Lower lobe of right lung (tissue), 2 donors: ENCODE results near the gene ABCC1. TPM values are rescaled to one million over a fixed set of nuclear protein-coding genes. Genes with fewer than 3 reads are reported as not detected.
"Not testable (repeated sequence)": the region's sequence is repeated elsewhere in the genome, so short reads cannot be mapped to it uniquely, and the experiment has no call there.

Experiments
- ATAC-seq, 2 donors: fragments of 200-7000 bp; cut with Tn5 transposase; one replicate each; pipeline ENCODE4 v1.9.1; 2020 to 2022; ENCODE audit warnings: mild to moderate bottlenecking in 2 of 2, moderate library complexity in 2 of 2
- DNase-seq: peaks from one replicate; pipeline ENCODE4 v3.0.0-alpha.2; 2020
- H3K27ac ChIP-seq: fragments of 200-600 bp; one replicate; pipeline ENCODE4 v1.8.0; 2022
- H3K27me3 ChIP-seq: fragments of 200-600 bp; one replicate; pipeline ENCODE4 v1.8.0; 2022; ENCODE audit warnings: low read depth
- H3K36me3 ChIP-seq: fragments of 200-600 bp; one replicate; pipeline ENCODE4 v1.8.0; 2022; ENCODE audit warnings: mild to moderate bottlenecking
- H3K4me1 ChIP-seq: fragments of 200-600 bp; one replicate; pipeline ENCODE4 v1.8.0; 2022
- H3K4me3 ChIP-seq: fragments of 200-600 bp; one replicate; pipeline ENCODE4 v1.8.0; 2022; ENCODE audit warnings: mild to moderate bottlenecking
- H3K9me3 ChIP-seq: fragments of 200-600 bp; one replicate; pipeline ENCODE4 v1.8.0; 2022
- intact Hi-C: fragments of 100-400 bp; cut with DNase I; formaldehyde crosslinking; loops from one replicate; pipeline ENCODE4 v1.11.0; 2022
- total RNA-seq: library from RNA; stranded (reverse); fragmentation: NEBNext Ultra II Directional; extraction: Animal tissue kit (Norgen Biotek cat#: 25700); gene quantifications from one replicate; pipeline ENCODE4 v1.2.1, GENCODE V29; 2021
- TF ChIP-seq, protein P1 (sequence below): fragments of 200-600 bp; IDR thresholded peaks from one replicate; pipeline ENCODE4 v1.8.0; 2022; ENCODE audit warnings: antibody characterized with exemption, mild to moderate bottlenecking
- donor health status: DM: no; HTN: yes; CAD: no; lungs with severe emphysema.

ABCC1 gene
- total RNA-seq, 1 donor from 2014 or later: 47.5 TPM

DNA sequence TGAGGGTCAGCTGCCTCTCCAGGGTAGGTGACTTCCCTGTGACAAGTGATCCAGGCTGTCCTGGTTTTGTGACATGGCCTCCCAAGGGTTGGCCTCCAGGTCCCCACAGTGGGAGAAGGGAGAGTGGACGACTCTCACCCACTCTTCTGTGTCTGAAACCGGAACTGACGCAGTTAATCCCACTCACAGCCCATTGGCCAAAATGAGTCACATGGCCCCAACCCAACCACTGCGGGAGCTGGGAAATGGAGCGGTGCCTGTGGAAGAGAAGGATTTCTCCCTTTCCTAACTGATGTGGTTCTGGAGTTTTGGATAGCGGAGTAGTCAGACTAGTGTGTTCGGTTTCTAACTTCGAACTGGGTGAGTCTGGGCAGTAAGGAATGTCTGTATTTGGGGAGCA lies 194.5 kb downstream of the ABCC1 start:
- intact Hi-C loops: no loop called here
- no peak overlapping the region for H3K4me3 ChIP-seq
- TF ChIP-seq, protein P1, sequence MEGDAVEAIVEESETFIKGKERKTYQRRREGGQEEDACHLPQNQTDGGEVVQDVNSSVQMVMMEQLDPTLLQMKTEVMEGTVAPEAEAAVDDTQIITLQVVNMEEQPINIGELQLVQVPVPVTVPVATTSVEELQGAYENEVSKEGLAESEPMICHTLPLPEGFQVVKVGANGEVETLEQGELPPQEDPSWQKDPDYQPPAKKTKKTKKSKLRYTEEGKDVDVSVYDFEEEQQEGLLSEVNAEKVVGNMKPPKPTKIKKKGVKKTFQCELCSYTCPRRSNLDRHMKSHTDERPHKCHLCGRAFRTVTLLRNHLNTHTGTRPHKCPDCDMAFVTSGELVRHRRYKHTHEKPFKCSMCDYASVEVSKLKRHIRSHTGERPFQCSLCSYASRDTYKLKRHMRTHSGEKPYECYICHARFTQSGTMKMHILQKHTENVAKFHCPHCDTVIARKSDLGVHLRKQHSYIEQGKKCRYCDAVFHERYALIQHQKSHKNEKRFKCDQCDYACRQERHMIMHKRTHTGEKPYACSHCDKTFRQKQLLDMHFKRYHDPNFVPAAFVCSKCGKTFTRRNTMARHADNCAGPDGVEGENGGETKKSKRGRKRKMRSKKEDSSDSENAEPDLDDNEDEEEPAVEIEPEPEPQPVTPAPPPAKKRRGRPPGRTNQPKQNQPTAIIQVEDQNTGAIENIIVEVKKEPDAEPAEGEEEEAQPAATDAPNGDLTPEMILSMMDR: no peak
- DNase-seq (no peak), ATAC-seq (no peak)
- no peak overlapping the region for H3K27ac ChIP-seq
- H3K4me1 ChIP-seq: no peaks in the 10 kb centered on the region
- H3K36me3 ChIP-seq: peaks cover 63% of the 10 kb centered on the region
- H3K27me3 ChIP-seq: no peaks in the 10 kb centered on the region
- H3K9me3 ChIP-seq: no peaks in the 10 kb centered on the region

DNA sequence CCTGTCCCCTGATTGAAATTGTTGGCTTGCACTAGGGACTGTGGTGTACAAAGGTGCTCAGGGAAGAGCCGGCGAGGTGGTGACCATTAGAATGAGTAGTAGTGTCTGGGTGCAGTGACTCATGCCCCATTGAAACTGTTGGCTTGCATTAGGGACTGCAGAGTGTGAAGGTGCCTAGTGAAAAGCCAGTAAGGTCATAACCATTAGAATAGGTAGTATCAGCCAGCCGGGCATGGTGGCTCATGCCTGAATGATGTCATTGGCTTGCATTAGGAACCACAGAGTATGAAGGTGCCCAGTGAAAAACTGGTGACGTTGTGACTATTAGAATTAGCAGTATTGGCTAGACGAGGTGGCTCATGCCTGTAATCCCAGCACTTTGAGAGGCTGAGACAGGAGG lies 195.0 kb downstream of the ABCC1 start:
- no peak for DNase-seq
- no peak for ATAC-seq
- TF ChIP-seq, protein P1: no peak
- H3K27me3 ChIP-seq: no peaks in the 10 kb centered on the region
- H3K9me3 ChIP-seq: no peaks in the 10 kb centered on the region
- H3K4me1 ChIP-seq: no peaks in the 10 kb centered on the region
- intact Hi-C loops: no loop called here
- H3K36me3 ChIP-seq: peaks cover 58% of the 10 kb centered on the region
- H3K27ac ChIP-seq: no peak overlapping the region
- H3K4me3 ChIP-seq: no peak overlapping the region

DNA sequence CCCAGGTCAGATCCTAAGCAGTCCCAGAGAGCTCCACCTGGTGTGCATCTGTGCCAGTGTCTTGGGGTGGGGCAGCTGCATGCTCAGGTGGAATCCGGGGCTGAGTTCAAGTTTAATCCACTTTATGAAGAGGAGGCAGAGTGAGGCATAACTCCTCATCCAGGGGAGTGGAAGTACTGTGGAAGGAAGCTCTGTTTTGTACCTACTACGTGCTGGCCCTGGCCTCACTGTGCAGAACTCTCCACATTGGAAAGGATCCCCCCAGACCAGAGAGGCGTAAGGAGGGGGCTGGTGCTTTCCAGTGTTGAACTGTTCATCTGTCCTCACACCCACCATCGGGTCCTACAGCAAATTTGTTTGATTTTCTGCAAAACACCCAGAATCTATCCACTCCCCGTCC lies 195.9 kb downstream of the ABCC1 start:
- H3K36me3 ChIP-seq: peaks cover 50% of the 10 kb centered on the region
- intact Hi-C loops: no loop called here

DNA sequence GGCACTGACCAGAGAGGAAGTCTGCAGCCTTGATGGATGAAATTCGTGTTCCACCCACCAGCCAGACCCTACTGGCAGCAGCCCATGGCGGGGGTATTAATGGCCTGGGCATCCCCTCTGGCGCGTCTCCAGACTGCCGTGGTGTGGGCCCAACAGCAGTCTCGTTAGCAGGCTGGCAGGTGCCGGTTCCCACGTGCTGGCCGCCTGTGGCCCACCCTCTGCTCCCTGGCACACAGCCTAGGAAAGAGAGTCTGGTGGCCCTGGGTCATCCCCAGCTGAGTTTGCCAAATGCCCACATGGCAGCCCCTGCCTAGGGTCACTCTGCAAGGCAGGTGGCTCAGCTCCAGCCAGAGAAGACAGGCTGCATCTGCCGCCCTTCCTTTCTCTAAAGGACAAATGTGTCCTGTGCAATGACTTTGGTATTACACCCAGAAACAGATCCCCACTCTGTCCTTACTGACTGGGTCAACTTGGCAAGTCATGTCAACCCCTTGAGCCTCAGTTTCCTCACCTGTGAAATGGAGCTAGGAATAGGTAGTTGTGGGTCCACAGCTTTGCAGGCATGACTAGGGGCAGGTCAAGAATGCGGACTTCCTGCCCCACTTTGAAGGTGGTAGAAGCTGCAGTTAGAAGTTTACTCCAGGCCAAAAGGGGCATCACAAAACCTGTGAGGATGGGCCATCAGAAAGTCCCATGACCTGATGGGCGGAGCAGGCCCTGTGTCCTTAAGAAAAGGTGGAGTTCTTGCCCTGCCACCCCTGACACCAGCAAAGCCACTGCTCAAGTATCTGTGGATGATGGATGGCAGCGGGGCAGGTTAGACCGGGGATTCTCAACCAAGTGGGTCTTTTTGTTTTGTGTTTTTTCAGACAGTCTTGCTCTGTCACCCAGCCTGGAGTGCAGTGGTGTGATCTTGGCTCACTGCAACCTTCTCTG lies 197.2 kb downstream of the ABCC1 start:
- H3K36me3 ChIP-seq: peaks cover 36% of the 10 kb centered on the region
- no peaks in the 10 kb centered on the region for H3K27me3 ChIP-seq
- no peak overlapping the region for H3K27ac ChIP-seq
- ATAC-seq (no peak), DNase-seq (no peak)
- TF ChIP-seq, protein P1: no peak
- intact Hi-C loops: no loop called here
- no peaks in the 10 kb centered on the region for H3K9me3 ChIP-seq
- H3K4me1 ChIP-seq: peaks cover 8% of the 10 kb centered on the region
- no peak overlapping the region for H3K4me3 ChIP-seq

More for the DNA sequence above, 195.9 kb downstream of the ABCC1 start:
- peaks cover under 1% of the 10 kb centered on the region for H3K4me1 ChIP-seq
- DNase-seq (no peak), ATAC-seq (no peak)
- H3K4me3 ChIP-seq: no peak overlapping the region
- no peak overlapping the region for H3K27ac ChIP-seq
- H3K9me3 ChIP-seq: no peaks in the 10 kb centered on the region
- H3K27me3 ChIP-seq: no peaks in the 10 kb centered on the region
- TF ChIP-seq, protein P1: no peak

DNA sequence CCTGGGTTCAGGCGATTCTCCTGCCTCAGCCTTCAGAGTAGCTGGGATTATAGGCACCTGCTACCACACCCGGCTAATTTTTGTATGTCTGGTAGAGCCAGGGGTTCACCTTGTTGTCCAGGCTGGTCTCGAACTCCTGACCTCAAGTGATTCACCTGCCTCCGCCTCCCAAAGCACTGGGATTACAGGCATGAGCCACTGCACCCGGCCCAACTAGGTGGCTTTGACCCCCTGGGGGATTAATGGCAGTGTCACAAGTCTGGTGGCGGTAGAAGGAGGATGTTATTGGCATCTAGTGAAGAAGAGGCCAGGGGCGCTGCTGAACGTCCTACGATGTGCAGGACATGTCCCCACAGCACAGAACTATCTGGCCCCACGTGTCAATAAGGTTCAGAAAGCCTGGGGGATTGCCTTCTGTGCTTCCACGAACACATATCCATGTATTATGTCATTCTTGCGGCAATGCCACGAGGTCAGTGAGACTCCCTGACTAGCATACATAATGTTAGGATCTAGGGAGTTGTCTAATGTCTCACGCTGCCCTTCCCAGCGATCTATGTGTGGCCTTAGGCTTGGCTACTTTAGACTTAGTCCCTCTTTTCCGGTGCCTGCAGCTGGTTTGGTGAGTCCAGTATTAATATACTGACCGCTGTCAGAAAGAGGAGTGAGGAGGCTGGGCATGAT lies 198.0 kb downstream of the ABCC1 start:
- H3K27ac ChIP-seq: no peak overlapping the region
- H3K4me1 ChIP-seq: peaks cover 8% of the 10 kb centered on the region
- peaks cover 28% of the 10 kb centered on the region for H3K36me3 ChIP-seq
- H3K27me3 ChIP-seq: no peaks in the 10 kb centered on the region
- TF ChIP-seq, protein P1: no peak
- H3K4me3 ChIP-seq: no peak overlapping the region
- intact Hi-C loops: no loop called here
- DNase-seq (no peak), ATAC-seq (no peak)
- H3K9me3 ChIP-seq: no peaks in the 10 kb centered on the region

DNA sequence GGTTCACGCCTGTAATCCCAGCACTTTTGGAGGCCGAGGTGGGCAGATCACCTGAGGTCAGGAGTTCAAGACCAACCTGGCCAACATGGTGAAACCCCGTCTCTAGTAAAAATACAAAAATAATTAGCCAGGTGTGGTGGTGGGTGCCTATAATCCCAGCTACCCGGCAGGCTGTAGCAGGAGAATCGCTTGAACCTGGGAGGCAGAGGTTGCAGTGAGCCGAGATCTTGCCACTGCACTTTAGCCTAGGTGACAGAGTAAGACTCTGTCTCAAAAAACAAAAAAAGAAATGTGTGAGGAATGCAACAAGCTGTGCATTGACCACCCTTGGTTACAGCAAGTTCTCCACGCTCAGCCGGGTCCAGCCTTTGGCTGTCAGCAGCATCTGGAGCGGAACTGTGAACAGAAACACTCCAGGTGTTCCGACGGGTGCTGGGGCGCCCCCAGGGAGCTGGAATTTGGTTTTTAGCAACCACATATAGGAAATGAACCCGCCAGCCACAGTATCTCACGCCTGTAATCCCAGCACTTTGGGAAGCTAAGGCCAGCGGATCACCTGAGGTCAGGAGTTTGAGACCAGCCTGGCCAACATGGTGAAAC lies 198.7 kb downstream of the ABCC1 start:
- H3K4me1 ChIP-seq: not testable (repeated sequence)

More for the DNA sequence above, 198.7 kb downstream of the ABCC1 start:
- DNase-seq, H3K27me3 ChIP-seq, intact Hi-C loops, H3K9me3 ChIP-seq, H3K27ac ChIP-seq, ATAC-seq, H3K4me3 ChIP-seq: not testable (repeated sequence)
- H3K36me3 ChIP-seq: peaks cover 21% of the 10 kb centered on the region
